ENCODE measurements around the gene LBHD1.
"Not testable (repeated sequence)": the region's sequence is repeated elsewhere in the genome, so short reads cannot be mapped to it uniquely, and the experiment has no call there.

LBHD1 gene

GRCh38 chr11:62705880-62706849 lies 34.1 kb upstream of the LBHD1 start:
- POLR2A ChIA-PET, result interaction anchor here (0.6 to 6.6 kb wide), 17 partner anchors 19 to 369 kb away, joined by 3 to 65 read pairs (median 3); partner anchors contain the start of genes ASRGL1, B3GAT3, HNRNPUL2 and INTS5
- DNase-seq (ENCODE audit: extremely low spot score), result peak; percentile 93
- TF ChIP-seq FOXK2 (IDR thresholded peaks at IDR 0.05) (no peak), ELF4 (IDR thresholded peaks at IDR 0.05) (peak; percentile 43; the same call in 1 of the 2 replicates)
- CTCF ChIA-PET, result interaction anchor here (1.7 kb wide), 1 partner anchor 80 kb away, joined by 5 read pairs; no protein-coding TSS in a partner anchor

- CTCF ChIA-PET, result no interaction called here
- POLR2A ChIA-PET, result interaction anchor here (0.6 to 6.6 kb wide), 12 partner anchors 20 to 368 kb away, joined by 3 to 65 read pairs (median 3); partner anchors contain the start of genes ASRGL1, B3GAT3, HNRNPUL2 and LBHD1
- TF ChIP-seq ARNT (IDR thresholded peaks at IDR 0.05) (no peak), SUZ12 (IDR thresholded peaks at IDR 0.05) (no peak), FOXK2 (IDR thresholded peaks at IDR 0.05) (no peak), NFRKB (IDR thresholded peaks at IDR 0.05) (no peak), FOXA1 (IDR thresholded peaks at IDR 0.05) (no peak), TARDBP (IDR thresholded peaks at IDR 0.05) (no peak)
- DNase-seq (ENCODE audit: extremely low spot score), result no peak
These were observed 33.3 kb upstream of the LBHD1 start for GRCh38 chr11:62705413-62705812.

- POLR2A ChIA-PET; DNase-seq (ENCODE audit: extremely low spot score): not testable (repeated sequence)
- CTCF ChIA-PET, result interaction anchor here (0.7 kb wide), 1 partner anchor 30 kb away, joined by 3 read pairs; no protein-coding TSS in a partner anchor
These were observed 31.9 kb upstream of the LBHD1 start for GRCh38 chr11:62703921-62704320.

- CTCF ChIA-PET, result interaction anchor here (0.6 kb wide), 1 partner anchor 18 kb away, joined by 3 read pairs; no protein-coding TSS in a partner anchor
- TF ChIP-seq L3MBTL2 (conservative IDR thresholded peaks at IDR 0.05), result no peak
- no peak for TF ChIP-seq BHLHE40 (IDR thresholded peaks at IDR 0.05; ENCODE audit: borderline replicate concordance)
- TF ChIP-seq FOXM1 (IDR thresholded peaks at IDR 0.05; ENCODE audit: borderline replicate concordance), result no peak
- TF ChIP-seq ARNT (IDR thresholded peaks at IDR 0.05), result no peak
- TF ChIP-seq SP1 (IDR thresholded peaks at IDR 0.05), result no peak
- TF ChIP-seq FOXA1 (IDR thresholded peaks at IDR 0.05), result no peak
- TF ChIP-seq HDGF (IDR thresholded peaks at IDR 0.05; ENCODE audit: borderline replicate concordance), result no peak
- no peak for TF ChIP-seq SUZ12 (IDR thresholded peaks at IDR 0.05)
- no peak for TF ChIP-seq NFRKB (IDR thresholded peaks at IDR 0.05)
- no peak for TF ChIP-seq ELF4 (IDR thresholded peaks at IDR 0.05)
- no peak for TF ChIP-seq CTBP1 (IDR thresholded peaks at IDR 0.05; ENCODE audit: borderline replicate concordance)
- no peak for TF ChIP-seq PKNOX1 (IDR thresholded peaks at IDR 0.05)
- TF ChIP-seq LEF1 (IDR thresholded peaks at IDR 0.05; ENCODE audit: borderline replicate concordance), result no peak
- TF ChIP-seq TARDBP (IDR thresholded peaks at IDR 0.05), result no peak
- TF ChIP-seq ZNF384 (IDR thresholded peaks at IDR 0.05), result no peak
- DNase-seq (ENCODE audit: extremely low spot score), result no peak
- POLR2A ChIA-PET, result interaction anchor here (1.5 kb wide), 1 partner anchor 24 kb away, joined by 3 read pairs; no protein-coding TSS in a partner anchor
These were observed 30.2 kb upstream of the LBHD1 start for GRCh38 chr11:62702246-62702645.

GRCh38 chr11:62694455-62695167 lies 22.5 kb upstream of the LBHD1 start:
- ChIA-PET POLR2A (interaction anchor here (1.1 to 4.7 kb wide), 2 partner anchors 14 to 23 kb away, joined by 3 to 17 read pairs; partner anchors contain the start of genes LBHD1 and UQCC3), CTCF (interaction anchor here (0.5 to 1.7 kb wide), 4 partner anchors 12 to 87 kb away, joined by 3 to 10 read pairs (median 3); partner anchors contain the start of gene BSCL2)
- TF ChIP-seq L3MBTL2 (conservative IDR thresholded peaks at IDR 0.05) (no peak), FOXM1 (IDR thresholded peaks at IDR 0.05; ENCODE audit: borderline replicate concordance) (no peak), LEF1 (IDR thresholded peaks at IDR 0.05; ENCODE audit: borderline replicate concordance) (no peak)
- DNase-seq (ENCODE audit: extremely low spot score), result peak; percentile 69

GRCh38 chr11:62693624-62694023 lies 21.6 kb upstream of the LBHD1 start:
- POLR2A ChIA-PET, result interaction anchor here (1.1 to 4.7 kb wide), 2 partner anchors 13 to 22 kb away, joined by 3 to 17 read pairs; partner anchors contain the start of genes LBHD1 and UQCC3
- DNase-seq (ENCODE audit: extremely low spot score), result not testable (repeated sequence)
- CTCF ChIA-PET, result interaction anchor here (0.6 to 1.7 kb wide), 3 partner anchors 13 to 269 kb away, joined by 3 to 10 read pairs (median 3); no protein-coding TSS in a partner anchor

- ChIA-PET CTCF (interaction anchor here (0.6 to 2.1 kb wide), 4 partner anchors 8 to 97 kb away, joined by 3 to 13 read pairs (median 6); no protein-coding TSS in a partner anchor), POLR2A (interaction anchor here (0.7 to 5.0 kb wide), 9 partner anchors 9 to 97 kb away, joined by 4 to 16 read pairs (median 5); partner anchors contain the start of genes C11orf98, CSKMT, LBHD1 and MTA2)
- no peak for DNase-seq (ENCODE audit: extremely low spot score)
- no peak for TF ChIP-seq ZNF384 (IDR thresholded peaks at IDR 0.05)
- no peak for TF ChIP-seq NFRKB (IDR thresholded peaks at IDR 0.05)
- no peak for TF ChIP-seq BHLHE40 (IDR thresholded peaks at IDR 0.05; ENCODE audit: borderline replicate concordance)
- no peak for TF ChIP-seq LEF1 (IDR thresholded peaks at IDR 0.05; ENCODE audit: borderline replicate concordance)
- TF ChIP-seq FOXK2 (IDR thresholded peaks at IDR 0.05), result no peak
- TF ChIP-seq SP1 (IDR thresholded peaks at IDR 0.05), result no peak
- no peak for TF ChIP-seq FOXM1 (IDR thresholded peaks at IDR 0.05; ENCODE audit: borderline replicate concordance)
- TF ChIP-seq SUZ12 (IDR thresholded peaks at IDR 0.05), result no peak
- TF ChIP-seq CTBP1 (IDR thresholded peaks at IDR 0.05; ENCODE audit: borderline replicate concordance), result no peak
- no peak for TF ChIP-seq FOXA1 (IDR thresholded peaks at IDR 0.05)
- no peak for TF ChIP-seq L3MBTL2 (conservative IDR thresholded peaks at IDR 0.05)
- no peak for TF ChIP-seq PKNOX1 (IDR thresholded peaks at IDR 0.05)
These were observed 17.5 kb upstream of the LBHD1 start, which contains the start of gene LRRN4CL for GRCh38 chr11:62689421-62690183. Gene LRRN4CL, minus strand, starts transcription at chr11:62689530. Its CDS starts 1,022 bp downstream, at chr11:62688508.

Measured in HEK293T (cell line).